ENCODE results near the gene HS2ST1. TPM values are rescaled to one million over a fixed set of nuclear protein-coding genes. Genes with fewer than 3 reads are reported as not detected.

The HS2ST1 gene
- total and polyA plus RNA-seq, 2 donors (not counting 1 experiment from before 2014, with no cell fraction given) = 19.2 to 22.5 TPM

GRCh38 chr1:87159378-87159915, 245.0 kb downstream of the HS2ST1 start:
- no peaks in the 10 kb centered on the region for H3K79me2 ChIP-seq (ENCODE audit: control insufficient read depth, insufficient read depth, low read length)
- H3K9me3 ChIP-seq (ENCODE audit: control insufficient read depth, insufficient read depth, low read depth, low read length) = no peaks in the 10 kb centered on the region
- H3K27ac ChIP-seq (ENCODE audit: insufficient read depth, low read length) = no peak overlapping the region
- no peak overlapping the region for H3K9ac ChIP-seq (ENCODE audit: insufficient read depth, low read length)
- no peaks in the 10 kb centered on the region for H3K4me1 ChIP-seq (ENCODE audit: control insufficient read depth, extremely low read depth, insufficient read depth, low read length)
- H3K36me3 ChIP-seq (ENCODE audit: control insufficient read depth, insufficient read depth, low read length) = no peaks in the 10 kb centered on the region
- no peaks in the 10 kb centered on the region for H4K20me1 ChIP-seq (ENCODE audit: control insufficient read depth, extremely low read depth, insufficient read depth, low read length)
- no peaks in the 10 kb centered on the region for H3K27me3 ChIP-seq (ENCODE audit: control insufficient read depth, insufficient read depth, low read length)
- DNase-seq (ENCODE audit: low read depth in 2 of 2) = no peak
- no peak overlapping the region for H3K4me2 ChIP-seq (ENCODE audit: extremely low read depth, insufficient read depth, low read length)
- TF ChIP-seq EZH2 (IDR thresholded peaks at IDR 0.05; ENCODE audit: low read length, missing control alignments) (no peak), CTCF (conservative IDR thresholded peaks at IDR 0.05 in 1 of 2, IDR thresholded peaks at IDR 0.05 in 1 of 2; ENCODE audit: low read depth in 1 of 2, low read length in 2 of 2) (no peak)
- H2AFZ ChIP-seq (ENCODE audit: low read length) = no peak overlapping the region
- no peak overlapping the region for H3K4me3 ChIP-seq (replicated peaks in 1 of 4; ENCODE audit: control extremely low read depth in 1 of 4, insufficient read depth in 1 of 4, low read depth in 3 of 4, low read length in 4 of 4)

Other genes with a start within 250 kb of the HS2ST1 start
- gene SH3GLB1, start 210.1 kb upstream of the HS2ST1 start, total RNA-seq = 33.4 and 41.5 TPM in 2 replicates
- 65.2 and 80.2 TPM in 2 replicates for gene SH3GLB1, start 210.1 kb upstream of the HS2ST1 start, polyA plus RNA-seq
- gene SELENOF, start 509 bp upstream of the HS2ST1 start, total RNA-seq = 205 and 207 TPM in 2 replicates
- 281 and 351 TPM in 2 replicates for gene SELENOF, start 509 bp upstream of the HS2ST1 start, polyA plus RNA-seq